GM12878 (cell line): Measurements from ENCODE around the gene CNKSR3. TPM values are rescaled to one million over a fixed set of nuclear protein-coding genes. Genes with fewer than 3 reads are reported as not detected.

Experiments
- ATAC-seq: fragments of 200-7000 bp; cut with Tn5 transposase; 3 replicates; pipeline ENCODE4 v1.9.1; 2020; ENCODE audit warnings: mild to moderate bottlenecking, moderate library complexity
- BruUV-seq: library from RNA; stranded (reverse); fragments of 400-500 nt; replicated peaks from 2 replicates; lab custom pipeline; 2021; lab: Mats Ljungman, UMichigan
- CTCF ChIA-PET: fragments of 300-600 bp; sonication (Branson Sonifier 250); formaldehyde crosslinking; extraction: SDS; loops from one replicate; lab custom pipeline; 2021; ENCODE audit warnings: inconsistent platforms; lab: Yijun Ruan, JAX
- POLR2A ChIA-PET: fragments of 350-600 bp; formaldehyde crosslinking; extraction: SDS; loops from one replicate; lab custom pipeline; 2021; ENCODE audit warnings: inconsistent platforms; lab: Charles Lee
- RAD21 ChIA-PET: fragments of 300-600 bp; sonication (Branson Sonifier 250); formaldehyde crosslinking; loops from one replicate; lab custom pipeline; 2023; ENCODE audit warnings: antibody characterized with exemption; ENCODE audit not compliant: unreplicated experiment; lab: Charles Lee
- SMC1A ChIA-PET: fragments of 300-600 bp; sonication (Branson Sonifier 250); formaldehyde crosslinking; loops from one replicate; lab custom pipeline; 2023; ENCODE audit not compliant: unreplicated experiment, uncharacterized antibody; lab: Charles Lee
- DNase-seq: peaks from one replicate; pipeline ENCODE4 v3.0.0-alpha.2; 2011; ENCODE audit warnings: low read depth, low spot score
- FAIRE-seq: peaks from 3 replicates; lab custom pipeline; 2011; peaks lifted over from hg19 to GRCh38; lab: Jason Lieb, UNC
- H2AFZ ChIP-seq: 2 replicates; pipeline ENCODE4 v1.6.0; 2011; ENCODE audit warnings: low read depth, low read length, control low read depth; ENCODE audit not compliant: control insufficient read depth
- H3K27ac ChIP-seq: 2 replicates; pipeline ENCODE4 v1.5.1; 2011; ENCODE audit warnings: control low read depth; ENCODE audit not compliant: control insufficient read depth, insufficient read depth
- H3K27me3 ChIP-seq, 2 experiments: replicated peaks in 1 of 2; 2 replicates each; pipeline versions ENCODE4 v1.6.0 to v1.6.1; 2011; ENCODE audit warnings: low read length in 1 of 2; ENCODE audit not compliant: control insufficient read depth in 2 of 2, insufficient read depth in 2 of 2
- H3K36me3 ChIP-seq, 2 experiments: 2 replicates each; pipeline ENCODE4 v1.5.1; 2011; ENCODE audit warnings: low read length in 1 of 2; ENCODE audit not compliant: control insufficient read depth in 2 of 2, insufficient read depth in 2 of 2
- H3K4me1 ChIP-seq: 2 replicates; pipeline ENCODE4 v1.6.1; 2011; ENCODE audit warnings: mild to moderate bottlenecking, low read length, moderate library complexity, mixed read lengths; ENCODE audit not compliant: control insufficient read depth, insufficient read depth
- H3K4me2 ChIP-seq: 2 replicates; pipeline ENCODE4 v1.6.0; 2011; ENCODE audit warnings: control low read depth; ENCODE audit not compliant: control insufficient read depth, insufficient read depth
- H3K4me3 ChIP-seq: fragments of 200-600 bp; sonication (generic); 2 replicates; pipeline ENCODE4 v1.5.1; 2016
- H3K79me2 ChIP-seq: 2 replicates; pipeline ENCODE4 v1.6.0; 2011; ENCODE audit warnings: low read length; ENCODE audit not compliant: control insufficient read depth, insufficient read depth
- H3K9ac ChIP-seq: 2 replicates; pipeline ENCODE4 v1.8.0; 2011; ENCODE audit warnings: low read length, control low read depth, mixed read lengths; ENCODE audit not compliant: control insufficient read depth, insufficient read depth
- H3K9me3 ChIP-seq: replicated peaks from 3 replicates; pipeline ENCODE4 v1.5.1; 2011; ENCODE audit warnings: mild to moderate bottlenecking, low read length; ENCODE audit not compliant: control insufficient read depth, insufficient read depth
- H4K20me1 ChIP-seq: 2 replicates; pipeline ENCODE4 v1.6.0; 2011; ENCODE audit not compliant: control insufficient read depth, insufficient read depth
- ETV6 ChIP-seq, 2 experiments: fragments of 450-650 bp in 1 of 2; IDR thresholded peaks in 1 of 2; conservative IDR thresholded peaks in 1 of 2; 2 replicates each; pipeline ENCODE4 v1.6.1; 2014; ENCODE audit warnings: antibody characterized with exemption in 1 of 2, borderline replicate concordance in 1 of 2, low read depth in 1 of 2, mild to moderate bottlenecking in 1 of 2, moderate library complexity in 1 of 2
- FOS ChIP-seq: IDR thresholded peaks from 3 replicates; pipeline ENCODE4 v1.6.1; 2011; ENCODE audit warnings: borderline replicate concordance; ENCODE audit not compliant: insufficient read length; ENCODE audit errors: extremely low read depth
- IKZF2 ChIP-seq, 2 experiments: fragments of 450-650 bp; IDR thresholded peaks; 2 replicates each; pipeline ENCODE4 v1.6.1; 2017; ENCODE audit warnings: mild to moderate bottlenecking in 2 of 2, moderate library complexity in 2 of 2
- MEF2B ChIP-seq: fragments of 450-650 bp; IDR thresholded peaks from 2 replicates; pipeline ENCODE4 v1.6.1; 2018; ENCODE audit warnings: mild to moderate bottlenecking, moderate library complexity; ENCODE audit not compliant: partially characterized antibody, poor library complexity, severe bottlenecking
- NFIC ChIP-seq: IDR thresholded peaks from 2 replicates; pipeline ENCODE4 v1.6.1; 2012; ENCODE audit warnings: low read depth, mild to moderate bottlenecking, inconsistent platforms, low read length, moderate library complexity
- POLR2AphosphoS5 ChIP-seq: IDR thresholded peaks from 2 replicates; pipeline ENCODE4 v1.6.1; 2011; ENCODE audit warnings: mild to moderate bottlenecking, low read length, inconsistent platforms
- SP1 ChIP-seq: IDR thresholded peaks from one replicate; pipeline ENCODE4 v1.6.1; 2011; ENCODE audit warnings: low read depth, low read length
- SREBF1 ChIP-seq: IDR thresholded peaks from 2 replicates; pipeline ENCODE4 v1.6.1; 2012; ENCODE audit warnings: mild to moderate bottlenecking, low read length
- WGBS: methylation state at CpG from one replicate; pipeline ENCODE4 v1.1.6; 2016; ENCODE audit warnings: low lambda C conversion rate; ENCODE audit not compliant: insufficient replicate concordance, insufficient coverage; ENCODE audit errors: missing lambda C conversion rate; 5-methylcytosine and 5-hydroxymethylcytosine counted together
- in situ Hi-C: fragments of 300-500 bp; cut with MboI; formaldehyde crosslinking; loops from 9 replicates; pipeline ENCODE4 v1.14.3; 2018; ENCODE audit warnings: mixed read lengths
- intact Hi-C: fragments of 100-400 bp; cut with micrococcal nuclease; formaldehyde crosslinking; loops from one replicate; pipeline ENCODE4 v1.14.2; 2022; ENCODE audit not compliant: unreplicated experiment
- polyA plus RNA-seq, 11 experiments: library from polyadenylated mRNA; depleted of rRNA in 4 of 11; unstranded in 6 of 11; stranded (reverse) in 5 of 11; fragments of >200 nt; fragmentation: Nextera tagmentation in 4 of 11; fragmentation: Illumina TruSeq in 1 of 11; extraction: Ambion mirVana in 4 of 11; extraction: Trizol in 1 of 11; gene quantifications; 1 replicate in 1 of 11; 2 replicates in 10 of 11; pipeline versions ENCODE4 v1.2.1 to v1.2.3, GENCODE V29; 2011 to 2016; ENCODE audit warnings: inconsistent platforms in 2 of 11, missing spikeins in 2 of 11, low read depth in 1 of 11
- total RNA-seq, 4 experiments: library from RNA; depleted of rRNA in 3 of 4; stranded (reverse); fragments of >200 nt in 3 of 4; fragmentation: Illumina TruSeq in 1 of 4; extraction: Trizol in 1 of 4; gene quantifications; 2 replicates each; pipeline versions ENCODE4 v1.2.1 to v1.2.3, GENCODE V29; 2013 to 2021
- TF ChIP-seq, protein P1 (sequence below): fragments of 450-650 bp; IDR thresholded peaks from 2 replicates; pipeline ENCODE4 v1.6.1; 2017; ENCODE audit warnings: mild to moderate bottlenecking, low read depth, inconsistent platforms; ENCODE audit not compliant: poor library complexity, severe bottlenecking
- TF ChIP-seq, protein P2 (sequence below): fragments of 450-650 bp; formaldehyde crosslinking; IDR thresholded peaks from 2 replicates; pipeline ENCODE4 v1.4.0; 2020; ENCODE audit warnings: mild to moderate bottlenecking, moderate library complexity

Gene CNKSR3
- total and polyA plus RNA-seq, 10 of the 15 experiments (the other 5 are each of a cell fraction or from before 2014, with no cell fraction given), result under 0.01 to 0.48 (median 0.12) TPM; not detected in 2

DNA sequence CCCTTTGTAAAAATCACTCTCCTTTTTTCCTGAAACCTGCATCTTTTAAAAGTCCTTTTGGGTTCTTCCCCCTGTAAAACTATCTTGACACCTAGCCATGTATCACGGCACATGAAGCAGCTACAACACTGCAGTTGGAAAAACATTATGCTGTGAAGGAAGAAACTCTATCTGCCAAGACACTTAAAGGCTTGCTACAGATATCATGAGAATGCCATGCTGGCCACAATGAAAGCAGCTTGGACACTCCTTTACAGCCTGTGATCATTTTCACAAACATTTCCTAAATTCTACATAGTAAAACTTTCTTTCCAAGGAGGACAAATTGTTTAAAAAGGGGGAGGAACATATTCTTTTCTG lies 31.8 kb downstream of the CNKSR3 start (continued):
- TF ChIP-seq SP1, result no peak
- TF ChIP-seq MEF2B, result no peak
- TF ChIP-seq, protein P1, sequence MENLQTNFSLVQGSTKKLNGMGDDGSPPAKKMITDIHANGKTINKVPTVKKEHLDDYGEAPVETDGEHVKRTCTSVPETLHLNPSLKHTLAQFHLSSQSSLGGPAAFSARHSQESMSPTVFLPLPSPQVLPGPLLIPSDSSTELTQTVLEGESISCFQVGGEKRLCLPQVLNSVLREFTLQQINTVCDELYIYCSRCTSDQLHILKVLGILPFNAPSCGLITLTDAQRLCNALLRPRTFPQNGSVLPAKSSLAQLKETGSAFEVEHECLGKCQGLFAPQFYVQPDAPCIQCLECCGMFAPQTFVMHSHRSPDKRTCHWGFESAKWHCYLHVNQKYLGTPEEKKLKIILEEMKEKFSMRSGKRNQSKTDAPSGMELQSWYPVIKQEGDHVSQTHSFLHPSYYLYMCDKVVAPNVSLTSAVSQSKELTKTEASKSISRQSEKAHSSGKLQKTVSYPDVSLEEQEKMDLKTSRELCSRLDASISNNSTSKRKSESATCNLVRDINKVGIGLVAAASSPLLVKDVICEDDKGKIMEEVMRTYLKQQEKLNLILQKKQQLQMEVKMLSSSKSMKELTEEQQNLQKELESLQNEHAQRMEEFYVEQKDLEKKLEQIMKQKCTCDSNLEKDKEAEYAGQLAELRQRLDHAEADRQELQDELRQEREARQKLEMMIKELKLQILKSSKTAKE, result no peak
- no peak for TF ChIP-seq FOS
- no peak for TF ChIP-seq POLR2AphosphoS5
- no peak for TF ChIP-seq SREBF1

DNA sequence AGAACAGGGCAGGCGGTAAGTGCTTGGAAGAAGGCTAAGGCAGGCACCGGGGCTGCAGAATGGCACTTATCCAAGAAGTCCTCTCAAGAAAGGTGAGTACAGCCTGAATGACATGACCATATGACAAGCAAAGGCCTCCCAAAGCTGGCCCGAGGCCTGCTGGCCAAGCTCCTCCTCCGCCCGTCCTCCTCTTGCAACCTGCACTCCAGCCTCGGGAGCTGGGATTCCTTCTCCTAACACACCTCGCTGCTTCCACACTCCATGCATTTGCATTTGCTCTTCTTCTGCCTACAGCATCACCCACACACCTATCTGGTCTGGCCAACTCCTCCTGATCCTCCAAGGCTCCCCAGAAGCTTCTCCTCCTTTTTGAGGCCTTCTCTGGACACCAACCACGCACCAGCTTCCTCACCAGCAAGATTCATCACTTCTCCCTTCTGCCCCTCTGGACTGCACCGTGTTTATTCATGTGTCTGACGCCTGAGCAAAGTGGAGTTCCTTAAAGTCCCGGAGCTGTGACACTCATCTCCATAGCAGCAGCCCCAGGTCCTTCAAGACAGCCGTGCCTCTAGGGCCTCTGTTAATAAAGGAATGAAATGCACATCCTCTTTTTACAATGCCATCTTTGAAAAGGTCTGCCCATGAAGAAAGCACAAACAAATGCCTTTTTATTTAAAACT lies 32.3 kb downstream of the CNKSR3 start:
- no peaks in the 10 kb centered on the region for H3K9me3 ChIP-seq
- 40% methylated on average over 12 of the region's 12 CpGs for WGBS
- H2AFZ ChIP-seq, result no peak overlapping the region
- no TSS peak for BruUV-seq
- H3K36me3 ChIP-seq, result no peaks in the 10 kb centered on the region
- no peak overlapping the region for H3K4me3 ChIP-seq
- H3K9ac ChIP-seq, result no peak overlapping the region
- ChIA-PET RAD21 (no interaction called here), CTCF (no interaction called here), SMC1A (interaction anchor here (0.6 kb wide), 1 partner anchor 12 kb away, joined by 3 read pairs; no protein-coding TSS in a partner anchor), POLR2A (no interaction called here)
- TF ChIP-seq ETV6 (conservative IDR thresholded peaks at IDR 0.05 in 1 of 2, IDR thresholded peaks at IDR 0.05 in 1 of 2; ENCODE audit: borderline replicate concordance in 1 of 2, low read depth in 1 of 2) (no peak), IKZF2 (IDR thresholded peaks at IDR 0.05) (no peak), NFIC (no peak)
- TF ChIP-seq, protein P2, sequence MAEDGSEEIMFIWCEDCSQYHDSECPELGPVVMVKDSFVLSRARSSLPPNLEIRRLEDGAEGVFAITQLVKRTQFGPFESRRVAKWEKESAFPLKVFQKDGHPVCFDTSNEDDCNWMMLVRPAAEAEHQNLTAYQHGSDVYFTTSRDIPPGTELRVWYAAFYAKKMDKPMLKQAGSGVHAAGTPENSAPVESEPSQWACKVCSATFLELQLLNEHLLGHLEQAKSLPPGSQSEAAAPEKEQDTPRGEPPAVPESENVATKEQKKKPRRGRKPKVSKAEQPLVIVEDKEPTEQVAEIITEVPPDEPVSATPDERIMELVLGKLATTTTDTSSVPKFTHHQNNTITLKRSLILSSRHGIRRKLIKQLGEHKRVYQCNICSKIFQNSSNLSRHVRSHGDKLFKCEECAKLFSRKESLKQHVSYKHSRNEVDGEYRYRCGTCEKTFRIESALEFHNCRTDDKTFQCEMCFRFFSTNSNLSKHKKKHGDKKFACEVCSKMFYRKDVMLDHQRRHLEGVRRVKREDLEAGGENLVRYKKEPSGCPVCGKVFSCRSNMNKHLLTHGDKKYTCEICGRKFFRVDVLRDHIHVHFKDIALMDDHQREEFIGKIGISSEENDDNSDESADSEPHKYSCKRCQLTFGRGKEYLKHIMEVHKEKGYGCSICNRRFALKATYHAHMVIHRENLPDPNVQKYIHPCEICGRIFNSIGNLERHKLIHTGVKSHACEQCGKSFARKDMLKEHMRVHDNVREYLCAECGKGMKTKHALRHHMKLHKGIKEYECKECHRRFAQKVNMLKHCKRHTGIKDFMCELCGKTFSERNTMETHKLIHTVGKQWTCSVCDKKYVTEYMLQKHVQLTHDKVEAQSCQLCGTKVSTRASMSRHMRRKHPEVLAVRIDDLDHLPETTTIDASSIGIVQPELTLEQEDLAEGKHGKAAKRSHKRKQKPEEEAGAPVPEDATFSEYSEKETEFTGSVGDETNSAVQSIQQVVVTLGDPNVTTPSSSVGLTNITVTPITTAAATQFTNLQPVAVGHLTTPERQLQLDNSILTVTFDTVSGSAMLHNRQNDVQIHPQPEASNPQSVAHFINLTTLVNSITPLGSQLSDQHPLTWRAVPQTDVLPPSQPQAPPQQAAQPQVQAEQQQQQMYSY (CRISPR knock-in tag), result no peak
- no peak for FAIRE-seq
- DNase-seq, result no peak
- H3K27ac ChIP-seq, result no peak overlapping the region
- in situ Hi-C loops, result no loop called here
- no peak overlapping the region for H3K4me2 ChIP-seq
- no peaks in the 10 kb centered on the region for H3K79me2 ChIP-seq
- H4K20me1 ChIP-seq, result no peaks in the 10 kb centered on the region
- ATAC-seq, result no peak
- no peaks in the 10 kb centered on the region for H3K4me1 ChIP-seq
- intact Hi-C loops, result loop anchor here (10.0 kb wide), 1 partner anchor 1343 kb away; the partner anchor contains the start of gene RGS17
- H3K27me3 ChIP-seq, result peaks cover 0 to 2% of the 10 kb centered on the region in 2 experiments; a peak in 2 of 4 replicates
